Activated T-helper 1 cell treated with anti-CD3 and anti-CD28 coated beads, Interleukin-2, amount 50 U/mL, for 16 hours (primary cell): ENCODE results near the gene WDFY4.
"Not testable (repeated sequence)": the region's sequence is repeated elsewhere in the genome, so short reads cannot be mapped to it uniquely, and the experiment has no call there.

ENCODE experiments used
- DNase-seq, 2 donors: peaks; one replicate each; pipeline ENCODE4 v3.0.0-alpha.2; 2020; ENCODE audit warnings: low read depth in 1 of 2, low spot score in 1 of 2

The WDFY4 gene, protein sequence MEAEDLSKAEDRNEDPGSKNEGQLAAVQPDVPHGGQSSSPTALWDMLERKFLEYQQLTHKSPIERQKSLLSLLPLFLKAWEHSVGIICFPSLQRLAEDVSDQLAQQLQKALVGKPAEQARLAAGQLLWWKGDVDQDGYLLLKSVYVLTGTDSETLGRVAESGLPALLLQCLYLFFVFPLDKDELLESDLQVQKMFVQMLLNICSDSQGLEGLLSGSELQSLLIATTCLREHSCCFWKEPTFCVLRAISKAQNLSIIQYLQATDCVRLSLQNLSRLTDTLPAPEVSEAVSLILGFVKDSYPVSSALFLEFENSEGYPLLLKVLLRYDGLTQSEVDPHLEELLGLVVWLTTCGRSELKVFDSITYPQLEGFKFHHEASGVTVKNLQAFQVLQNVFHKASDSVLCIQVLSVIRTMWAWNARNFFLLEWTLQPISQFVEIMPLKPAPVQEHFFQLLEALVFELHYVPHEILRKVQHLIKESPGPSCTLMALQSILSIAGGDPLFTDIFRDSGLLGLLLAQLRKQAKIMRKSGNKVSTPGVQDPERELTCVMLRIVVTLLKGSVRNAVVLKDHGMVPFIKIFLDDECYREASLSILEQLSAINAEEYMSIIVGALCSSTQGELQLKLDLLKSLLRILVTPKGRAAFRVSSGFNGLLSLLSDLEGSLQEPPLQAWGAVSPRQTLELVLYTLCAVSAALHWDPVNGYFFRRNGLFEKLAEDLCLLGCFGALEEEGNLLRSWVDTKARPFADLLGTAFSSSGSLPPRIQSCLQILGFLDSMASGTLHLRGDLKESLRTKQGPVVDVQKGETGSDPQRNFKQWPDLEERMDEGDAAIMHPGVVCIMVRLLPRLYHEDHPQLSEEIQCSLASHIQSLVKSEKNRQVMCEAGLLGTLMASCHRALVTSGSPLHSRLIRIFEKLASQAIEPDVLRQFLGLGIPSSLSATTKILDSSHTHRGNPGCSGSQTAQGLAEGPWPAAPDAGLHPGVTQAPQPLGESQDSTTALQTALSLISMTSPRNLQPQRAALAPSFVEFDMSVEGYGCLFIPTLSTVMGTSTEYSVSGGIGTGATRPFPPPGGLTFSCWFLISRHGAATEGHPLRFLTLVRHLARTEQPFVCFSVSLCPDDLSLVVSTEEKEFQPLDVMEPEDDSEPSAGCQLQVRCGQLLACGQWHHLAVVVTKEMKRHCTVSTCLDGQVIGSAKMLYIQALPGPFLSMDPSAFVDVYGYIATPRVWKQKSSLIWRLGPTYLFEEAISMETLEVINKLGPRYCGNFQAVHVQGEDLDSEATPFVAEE (N-terminal part only)

DNA sequence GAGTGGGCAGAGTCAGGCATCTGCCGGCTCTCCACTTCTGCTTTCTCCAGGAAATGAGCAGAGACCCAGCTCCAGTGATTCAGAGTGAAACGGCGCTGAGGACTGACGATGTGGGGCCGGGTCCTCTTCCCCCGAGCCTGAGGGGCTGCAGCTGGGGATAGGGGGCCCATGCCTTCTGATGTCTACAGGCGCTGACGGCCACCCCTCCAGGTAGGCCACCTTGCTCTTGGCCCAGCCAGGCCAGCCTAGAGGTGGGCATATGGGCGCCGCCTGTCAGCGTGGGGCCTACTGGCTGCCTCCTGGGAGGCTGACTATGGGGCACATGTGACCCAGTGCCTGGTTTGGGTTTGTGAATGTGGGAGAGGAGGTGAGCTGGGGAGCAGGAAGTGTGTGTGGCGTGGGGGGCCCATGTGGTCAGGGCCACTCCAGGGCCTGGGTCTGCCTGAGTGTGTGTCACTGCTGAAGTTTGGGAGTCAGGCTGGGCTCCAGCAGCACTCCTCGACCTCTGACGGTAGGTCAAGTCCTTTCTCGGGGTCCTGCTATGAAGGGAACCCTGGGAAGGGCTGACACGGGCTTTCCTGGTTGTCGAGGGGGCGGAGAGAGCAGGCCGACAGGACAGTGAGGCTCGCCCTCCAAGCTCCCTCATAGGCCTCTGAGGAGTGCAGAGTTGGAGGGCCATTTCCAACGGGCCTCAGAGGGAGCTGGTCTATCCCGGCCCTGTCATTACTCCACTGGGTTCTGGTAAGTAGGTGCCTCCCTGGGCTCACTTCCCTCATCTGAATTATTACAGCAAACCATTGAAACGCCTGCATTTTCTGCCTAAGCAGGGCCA lies at the start of gene WDFY4:
WDFY4 (plus strand) TSS at position 82 of the 832 bp plus-strand sequence. CDS start 24,860 bp downstream, outside the sequence.
- no peak for DNase-seq

DNA sequence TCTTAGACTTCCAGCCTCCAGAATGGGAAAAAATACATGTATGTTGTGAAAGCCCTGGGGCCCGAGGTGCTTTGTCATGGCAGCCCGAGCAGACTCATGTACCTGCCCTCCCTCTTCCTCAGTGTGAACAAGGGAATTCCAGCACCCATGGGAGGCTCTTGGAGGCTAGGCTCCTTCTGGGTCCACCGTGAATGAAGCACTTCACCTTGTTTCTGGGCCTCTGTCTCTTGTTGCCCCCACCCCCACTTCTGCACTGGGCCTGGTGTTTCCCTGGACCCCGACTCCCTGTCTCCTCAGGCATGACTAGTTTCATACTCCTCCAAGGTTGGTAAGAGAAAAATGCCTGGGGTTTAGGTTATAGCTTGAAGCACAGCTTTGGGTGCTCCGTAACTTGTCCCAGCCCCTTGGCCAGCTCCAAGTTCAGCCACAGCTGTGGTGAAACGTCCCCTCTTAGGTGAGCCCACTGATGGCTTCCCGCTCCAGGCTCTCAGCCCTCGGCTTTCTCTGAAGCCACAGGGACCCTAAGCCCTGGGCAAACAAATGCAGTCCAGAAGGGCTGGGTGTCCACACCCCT lies 49.6 kb upstream of the WDFY4 start:
- DNase-seq, result no peak

DNA sequence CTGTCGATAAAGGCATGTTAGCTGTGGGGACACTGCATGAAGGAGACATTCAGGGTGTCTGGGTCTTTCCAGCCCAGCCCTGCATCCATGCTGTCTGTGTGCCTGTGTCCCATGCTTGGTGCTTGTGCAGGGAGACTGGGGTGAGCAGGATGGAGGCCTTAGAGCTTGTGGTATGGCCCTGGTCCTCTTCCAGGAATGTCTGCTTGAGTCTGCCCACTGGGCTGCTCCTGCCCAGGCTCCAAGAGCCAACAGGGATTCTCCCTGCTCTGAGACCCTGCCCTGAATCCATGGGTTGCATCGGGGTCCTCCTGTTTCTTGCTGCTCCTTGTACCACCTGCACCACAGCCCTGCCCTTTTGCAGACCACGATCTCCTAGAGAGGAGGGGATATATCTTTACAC lies 48.4 kb upstream of the WDFY4 start:
- DNase-seq, result no peak

DNA sequence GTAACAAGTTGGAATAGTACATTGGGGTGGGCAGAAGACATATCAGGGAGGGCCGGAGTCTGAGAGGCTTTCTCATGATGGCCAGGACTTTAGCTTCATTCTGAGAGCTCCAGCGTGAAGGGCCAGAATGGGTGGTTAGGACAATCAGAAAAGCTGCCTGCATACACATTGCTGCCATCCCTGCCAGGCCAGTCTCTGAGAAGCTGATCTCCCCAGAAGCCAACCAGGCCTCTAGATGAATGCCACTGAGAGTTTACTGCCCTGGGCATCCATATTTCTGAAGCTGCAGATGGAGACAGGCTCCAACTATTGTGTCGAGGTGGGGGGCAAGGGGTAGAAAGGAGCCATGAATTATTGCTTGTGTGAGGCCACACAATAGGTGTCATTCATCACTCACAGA lies 47.8 kb upstream of the WDFY4 start:
- DNase-seq, result no peak

- no peak for DNase-seq
Observed at GRCh38 chr10:48638158-48638557, 46.5 kb upstream of the WDFY4 start.

DNA sequence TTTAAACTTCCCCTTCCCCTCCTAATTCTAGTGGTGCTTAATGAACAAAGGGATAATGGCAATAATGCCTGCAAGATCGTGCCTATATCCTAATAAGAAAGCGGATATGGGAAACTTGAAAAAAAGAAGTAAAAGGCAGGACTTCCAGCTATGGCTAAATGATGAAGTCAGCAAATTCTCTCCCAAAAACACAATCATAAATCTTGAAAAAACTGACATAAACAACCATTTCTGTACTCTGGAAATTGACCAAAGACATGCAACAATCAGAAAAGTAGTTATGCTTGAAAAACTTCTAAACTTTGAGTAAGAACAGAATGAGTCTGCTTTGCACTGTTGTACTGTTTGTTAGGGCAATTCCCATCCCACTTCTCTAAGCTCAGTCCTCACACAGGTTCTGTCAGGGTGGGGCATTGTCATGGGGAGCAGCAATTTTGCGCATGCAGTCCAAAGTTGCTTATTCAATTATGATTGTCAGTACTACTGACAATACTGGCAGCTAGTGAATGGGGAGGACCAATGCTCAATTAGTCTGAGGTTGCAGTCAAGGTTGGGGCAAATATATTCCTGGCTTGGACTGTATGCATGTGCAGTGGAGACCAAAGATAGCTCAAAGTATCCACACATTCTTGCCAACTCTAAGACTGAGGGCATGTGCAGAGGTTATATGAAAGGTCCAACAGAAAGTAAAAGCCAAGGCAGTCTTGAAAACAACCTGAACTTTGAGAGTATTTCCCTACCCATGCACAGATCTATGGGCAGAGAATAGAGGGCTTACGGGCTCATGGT lies 45.7 kb upstream of the WDFY4 start:
- no peak for DNase-seq

DNA sequence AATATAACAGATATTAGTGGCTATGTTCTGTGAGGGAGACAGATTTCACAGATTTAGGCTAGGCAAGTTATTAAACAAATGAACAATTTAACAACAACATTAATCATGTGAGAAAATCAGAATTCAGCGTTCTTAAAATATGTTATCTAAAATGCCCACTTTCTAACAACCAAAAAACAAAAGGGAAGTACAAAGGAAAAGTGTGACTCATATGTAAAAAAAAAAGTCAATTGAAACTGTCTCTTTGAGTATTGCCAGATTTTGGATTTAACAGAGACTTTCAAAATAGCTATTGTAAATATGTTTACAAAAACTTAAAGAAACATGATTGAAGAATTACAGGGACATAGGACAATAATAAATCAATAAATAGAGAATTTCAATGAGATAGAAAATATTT lies 45.0 kb upstream of the WDFY4 start:
- no peak for DNase-seq

- DNase-seq, result no peak
Observed at GRCh38 chr10:48640326-48640725, 44.3 kb upstream of the WDFY4 start.

- DNase-seq, result not testable (repeated sequence)
Observed at GRCh38 chr10:48641099-48641690, 43.5 kb upstream of the WDFY4 start.

- no peak for DNase-seq
Observed at GRCh38 chr10:48645600-48645999, 39.1 kb upstream of the WDFY4 start.

DNA sequence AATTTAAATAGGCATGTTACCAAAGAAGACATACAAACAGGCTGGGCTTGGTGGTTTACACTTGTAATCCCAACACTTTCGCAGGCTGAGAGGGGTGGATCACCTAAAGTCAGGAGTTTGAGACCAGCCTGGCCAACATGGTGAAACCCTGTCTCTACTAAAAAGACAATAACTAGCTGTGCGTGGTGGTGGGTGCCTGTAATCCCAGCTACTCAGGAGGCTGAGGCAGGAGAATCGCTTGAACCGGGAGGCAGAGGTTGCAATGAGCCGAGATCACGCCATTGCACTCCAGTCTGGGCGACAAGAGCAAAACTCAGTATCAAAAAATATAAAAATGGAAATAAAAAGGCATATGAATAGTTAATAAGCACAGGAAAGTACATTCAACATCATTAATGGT lies 37.6 kb upstream of the WDFY4 start:
- DNase-seq, result not testable (repeated sequence)

GRCh38 chr10:48648172-48648942 lies 36.3 kb upstream of the WDFY4 start:
- DNase-seq, result no peak

DNA sequence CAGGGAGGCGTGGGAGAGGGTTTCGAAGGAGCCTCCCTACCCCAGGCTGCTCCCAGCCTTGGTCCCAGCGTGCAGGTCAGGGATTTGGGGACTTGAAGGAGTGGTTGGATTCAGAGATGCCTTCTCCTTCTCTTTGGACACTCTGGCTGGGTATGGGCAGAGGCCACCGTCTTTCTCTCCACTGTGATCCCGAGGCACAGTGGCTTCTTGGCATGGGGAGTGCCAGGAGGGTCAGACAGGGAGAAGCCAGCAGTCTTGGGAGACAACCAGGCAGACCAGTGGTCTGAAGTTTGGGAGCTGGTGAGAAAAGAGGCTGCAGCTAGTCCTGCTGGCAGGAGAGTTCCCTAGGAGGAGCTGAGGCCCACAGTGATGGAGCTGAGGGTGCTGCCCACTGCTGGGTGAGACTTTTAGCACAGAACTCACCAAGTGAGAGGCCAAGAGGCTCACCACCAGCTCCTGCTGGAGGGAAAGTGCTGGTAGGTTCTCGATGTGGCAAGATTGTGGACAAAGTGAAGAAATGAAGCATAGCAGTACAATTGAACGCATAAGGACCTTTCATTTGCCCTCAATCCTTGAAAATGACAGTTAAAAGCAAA lies 35.2 kb upstream of the WDFY4 start:
- no peak for DNase-seq

DNA sequence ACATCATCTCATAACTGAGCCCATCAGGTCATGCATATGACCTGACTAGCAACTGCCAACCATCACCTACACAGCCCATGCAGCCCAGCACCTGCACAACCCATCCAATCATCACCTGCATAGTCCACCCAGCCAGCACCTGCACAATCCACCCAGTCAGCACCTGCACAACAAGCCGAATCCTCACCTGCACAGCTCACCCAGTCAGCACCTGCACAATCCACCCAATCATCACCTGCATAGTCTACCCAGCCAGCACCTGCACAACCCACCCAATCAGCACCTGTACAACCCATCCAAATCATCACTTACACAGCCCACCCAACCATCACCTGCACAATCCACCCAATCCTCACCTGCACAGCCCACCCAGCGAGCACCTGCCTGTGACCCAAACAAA lies 33.4 kb upstream of the WDFY4 start:
- DNase-seq, result no peak

DNA sequence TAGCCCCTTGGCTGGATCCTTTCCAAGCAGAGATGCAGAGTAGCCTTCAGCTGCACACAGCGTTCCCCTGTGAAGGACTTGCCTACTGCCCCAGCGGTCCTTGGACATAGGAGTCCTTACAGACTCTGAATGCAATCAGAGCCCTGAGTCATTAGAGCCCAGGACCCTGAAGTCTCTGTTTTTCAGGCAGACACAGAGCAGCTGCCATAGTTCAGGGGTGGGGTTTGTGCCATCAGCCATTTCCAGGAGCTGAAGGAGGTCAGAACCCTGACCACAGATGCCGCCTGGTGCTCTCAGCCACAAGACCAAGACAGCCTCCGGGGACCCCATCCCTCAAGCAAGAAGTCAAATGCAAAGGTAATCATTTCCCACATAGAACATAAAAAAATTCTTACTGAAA lies 32.8 kb upstream of the WDFY4 start:
- DNase-seq, result no peak

- DNase-seq, result no peak
Observed at GRCh38 chr10:48652344-48652743, 32.3 kb upstream of the WDFY4 start.

GRCh38 chr10:48653347-48653746 lies 31.3 kb upstream of the WDFY4 start:
- DNase-seq, result no peak
